Fibroblast of lung (primary cell): Measurements from ENCODE around the gene SCP2. TPM values are rescaled to one million over a fixed set of nuclear protein-coding genes. Genes with fewer than 3 reads are reported as not detected.

Experiments used
- DNase-seq, 2 donors: peaks; one replicate each; pipeline versions ENCODE4 v3.0.0 to v3.0.0-alpha.2; 2010; ENCODE audit warnings: low read depth in 2 of 2
- H2AFZ ChIP-seq: 2 replicates; pipeline ENCODE4 v1.5.1; 2012; ENCODE audit warnings: low read length, control low read depth, inconsistent platforms
- H3K27ac ChIP-seq: 2 replicates; pipeline ENCODE4 v1.5.1; 2011; ENCODE audit warnings: low read length, control low read depth; ENCODE audit not compliant: insufficient read depth
- H3K27me3 ChIP-seq: 2 replicates; pipeline ENCODE4 v1.5.1; 2011; ENCODE audit warnings: mild to moderate bottlenecking, low read length; ENCODE audit not compliant: control insufficient read depth, insufficient read depth
- H3K36me3 ChIP-seq: 2 replicates; pipeline ENCODE4 v1.5.1; 2011; ENCODE audit warnings: low read length; ENCODE audit not compliant: control insufficient read depth, insufficient read depth
- H3K4me1 ChIP-seq: 2 replicates; pipeline ENCODE4 v1.5.1; 2011; ENCODE audit warnings: low read length; ENCODE audit not compliant: control insufficient read depth, insufficient read depth; ENCODE audit errors: extremely low read depth
- H3K4me2 ChIP-seq: 2 replicates; pipeline ENCODE4 v1.5.1; 2011; ENCODE audit warnings: low read length, control low read depth; ENCODE audit not compliant: insufficient read depth; ENCODE audit errors: extremely low read depth
- H3K4me3 ChIP-seq, 4 experiments: fragments of 200-600 bp in 1 of 4; sonication (generic) in 1 of 4; replicated peaks in 1 of 4; 2 replicates each; pipeline ENCODE4 v1.5.1; 2011 to 2016; ENCODE audit warnings: low read length in 4 of 4, low read depth in 3 of 4, mild to moderate bottlenecking in 3 of 4, control low read depth in 2 of 4, inconsistent platforms in 1 of 4, mixed read lengths in 1 of 4; ENCODE audit not compliant: insufficient read depth in 1 of 4; ENCODE audit errors: control extremely low read depth in 1 of 4
- H3K79me2 ChIP-seq: 2 replicates; pipeline ENCODE4 v1.5.1; 2012; ENCODE audit warnings: mild to moderate bottlenecking, low read length, inconsistent platforms; ENCODE audit not compliant: control insufficient read depth, insufficient read depth
- H3K9ac ChIP-seq: 2 replicates; pipeline ENCODE4 v1.5.1; 2011; ENCODE audit warnings: mild to moderate bottlenecking, low read length, control low read depth; ENCODE audit not compliant: insufficient read depth
- H3K9me3 ChIP-seq: 2 replicates; pipeline ENCODE4 v1.5.1; 2012; ENCODE audit warnings: low read depth, low read length; ENCODE audit not compliant: control insufficient read depth, insufficient read depth
- H4K20me1 ChIP-seq: 2 replicates; pipeline ENCODE4 v1.5.1; 2011; ENCODE audit warnings: low read length; ENCODE audit not compliant: control insufficient read depth, insufficient read depth; ENCODE audit errors: extremely low read depth
- EZH2 ChIP-seq: IDR thresholded peaks from 2 replicates; pipeline ENCODE4 v1.5.1; 2012; ENCODE audit warnings: low read length, control low read depth, mild to moderate bottlenecking; ENCODE audit errors: missing control alignments
- polyA plus RNA-seq, 2 donors: library from polyadenylated mRNA; depleted of rRNA in 1 of 2; stranded (reverse) in 1 of 2; unstranded in 1 of 2; fragments of >200 nt; gene quantifications; 2 replicates each; pipeline ENCODE4 v1.2.1, GENCODE V29; 2011 to 2012; ENCODE audit warnings: missing spikeins in 1 of 2
- total RNA-seq: library from RNA; depleted of rRNA; stranded (reverse); fragments of >200 nt; gene quantifications from 2 replicates; pipeline ENCODE4 v1.2.1, GENCODE V29; 2014
- TF ChIP-seq, protein P1 (sequence below), 2 donors: IDR thresholded peaks in 1 of 2; conservative IDR thresholded peaks in 1 of 2; 1 replicate in 1 of 2; 2 replicates in 1 of 2; pipeline ENCODE4 v1.5.1; 2011 to 2012; ENCODE audit warnings: low read length in 2 of 2, control low read depth in 1 of 2, inconsistent platforms in 1 of 2, low read depth in 1 of 2, mild to moderate bottlenecking in 1 of 2

SCP2 gene
- total and polyA plus RNA-seq, 2 donors (not counting 1 experiment from before 2014, with no cell fraction given), result 222 to 305 TPM

DNA sequence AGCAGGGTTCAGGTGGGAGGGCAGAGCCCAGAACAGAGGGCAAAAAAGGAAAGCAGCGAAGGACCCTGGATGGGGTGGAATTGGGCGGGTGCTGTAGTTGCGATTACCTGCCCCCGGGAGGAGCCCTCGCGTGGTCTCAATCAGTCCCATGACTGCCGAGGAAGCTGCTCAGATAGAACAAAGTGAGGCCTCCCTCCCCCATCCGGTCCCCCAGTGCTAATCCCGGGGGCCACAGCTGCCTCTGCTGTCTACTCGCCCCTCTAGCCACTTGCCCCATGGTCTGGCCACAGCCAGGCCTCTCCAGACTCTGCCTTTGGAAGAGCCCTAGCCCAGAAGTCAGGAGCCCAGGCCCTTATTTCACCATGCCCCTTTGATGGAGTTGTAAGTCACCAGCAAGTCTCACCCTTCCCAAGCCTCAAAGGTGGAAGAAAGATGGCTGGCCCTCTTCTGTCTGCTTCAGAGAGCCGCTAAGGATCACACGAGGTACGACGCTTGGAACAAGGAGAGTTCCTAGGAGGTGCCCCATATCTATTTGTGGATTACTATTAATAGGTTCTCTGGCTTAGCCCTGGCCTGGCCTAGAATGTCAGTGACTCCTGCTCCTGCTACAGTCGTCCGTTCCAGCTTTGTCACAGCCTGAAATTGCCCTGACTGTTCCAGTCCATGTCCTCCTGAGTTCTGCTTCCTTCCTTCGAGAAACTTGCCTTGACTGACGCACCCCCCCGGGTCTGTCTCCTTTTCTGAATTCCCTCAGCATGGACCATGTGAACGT lies 22.0 kb upstream of the SCP2 start:
- Histone ChIP-seq H3K9ac (no peak overlapping the region), H4K20me1 (no peaks in the 10 kb centered on the region), H3K9me3 (no peaks in the 10 kb centered on the region), H3K4me1 (no peaks in the 10 kb centered on the region), H3K4me3 (no peak overlapping the region), H2AFZ (no peak overlapping the region), H3K79me2 (no peaks in the 10 kb centered on the region), H3K27me3 (no peaks in the 10 kb centered on the region), H3K36me3 (no peaks in the 10 kb centered on the region), H3K4me2 (no peak overlapping the region), H3K27ac (no peak overlapping the region)
- peak; percentile 15 to 24 for DNase-seq
- TF ChIP-seq EZH2, result no peak
- TF ChIP-seq, protein P1, sequence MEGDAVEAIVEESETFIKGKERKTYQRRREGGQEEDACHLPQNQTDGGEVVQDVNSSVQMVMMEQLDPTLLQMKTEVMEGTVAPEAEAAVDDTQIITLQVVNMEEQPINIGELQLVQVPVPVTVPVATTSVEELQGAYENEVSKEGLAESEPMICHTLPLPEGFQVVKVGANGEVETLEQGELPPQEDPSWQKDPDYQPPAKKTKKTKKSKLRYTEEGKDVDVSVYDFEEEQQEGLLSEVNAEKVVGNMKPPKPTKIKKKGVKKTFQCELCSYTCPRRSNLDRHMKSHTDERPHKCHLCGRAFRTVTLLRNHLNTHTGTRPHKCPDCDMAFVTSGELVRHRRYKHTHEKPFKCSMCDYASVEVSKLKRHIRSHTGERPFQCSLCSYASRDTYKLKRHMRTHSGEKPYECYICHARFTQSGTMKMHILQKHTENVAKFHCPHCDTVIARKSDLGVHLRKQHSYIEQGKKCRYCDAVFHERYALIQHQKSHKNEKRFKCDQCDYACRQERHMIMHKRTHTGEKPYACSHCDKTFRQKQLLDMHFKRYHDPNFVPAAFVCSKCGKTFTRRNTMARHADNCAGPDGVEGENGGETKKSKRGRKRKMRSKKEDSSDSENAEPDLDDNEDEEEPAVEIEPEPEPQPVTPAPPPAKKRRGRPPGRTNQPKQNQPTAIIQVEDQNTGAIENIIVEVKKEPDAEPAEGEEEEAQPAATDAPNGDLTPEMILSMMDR (conservative IDR thresholded peaks at IDR 0.05 in 1 of 2, IDR thresholded peaks at IDR 0.05 in 1 of 2; ENCODE audit: low read depth in 1 of 2, low read length in 2 of 2), result peak; percentile 23 to 42

DNA sequence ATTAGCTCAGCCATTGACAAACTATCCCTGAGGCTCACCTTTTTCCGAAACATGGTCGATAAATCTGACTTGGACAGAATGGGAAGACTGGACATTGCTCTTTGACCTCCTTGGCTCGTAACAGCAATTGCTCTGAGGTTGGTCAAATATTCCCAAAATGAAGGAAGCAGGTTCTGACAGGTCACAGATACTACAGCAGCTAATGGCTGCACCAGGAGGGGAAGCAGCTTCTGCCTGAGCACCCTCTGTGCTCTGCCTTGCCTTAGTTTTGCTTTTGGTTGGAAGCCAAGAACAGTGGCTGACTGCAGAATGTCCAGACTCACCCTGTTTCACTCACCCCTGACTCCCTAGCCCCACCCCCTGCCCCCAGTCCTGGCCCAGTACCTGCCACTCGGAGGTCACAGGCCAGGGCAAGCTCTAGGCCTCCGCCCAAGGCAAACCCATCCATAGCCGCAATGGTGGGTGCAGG lies 20.9 kb upstream of the SCP2 start:
- Histone ChIP-seq H3K27ac (no peak overlapping the region), H3K27me3 (no peaks in the 10 kb centered on the region), H3K4me1 (no peaks in the 10 kb centered on the region), H3K36me3 (no peaks in the 10 kb centered on the region), H4K20me1 (no peaks in the 10 kb centered on the region), H3K4me3 (no peak overlapping the region), H3K79me2 (no peaks in the 10 kb centered on the region), H3K9me3 (no peaks in the 10 kb centered on the region), H2AFZ (no peak overlapping the region), H3K4me2 (no peak overlapping the region), H3K9ac (no peak overlapping the region)
- TF ChIP-seq, protein P1 (conservative IDR thresholded peaks at IDR 0.05 in 1 of 2, IDR thresholded peaks at IDR 0.05 in 1 of 2; ENCODE audit: low read depth in 1 of 2, low read length in 2 of 2), result no peak
- no peak for TF ChIP-seq EZH2
- DNase-seq, result no peak

DNA sequence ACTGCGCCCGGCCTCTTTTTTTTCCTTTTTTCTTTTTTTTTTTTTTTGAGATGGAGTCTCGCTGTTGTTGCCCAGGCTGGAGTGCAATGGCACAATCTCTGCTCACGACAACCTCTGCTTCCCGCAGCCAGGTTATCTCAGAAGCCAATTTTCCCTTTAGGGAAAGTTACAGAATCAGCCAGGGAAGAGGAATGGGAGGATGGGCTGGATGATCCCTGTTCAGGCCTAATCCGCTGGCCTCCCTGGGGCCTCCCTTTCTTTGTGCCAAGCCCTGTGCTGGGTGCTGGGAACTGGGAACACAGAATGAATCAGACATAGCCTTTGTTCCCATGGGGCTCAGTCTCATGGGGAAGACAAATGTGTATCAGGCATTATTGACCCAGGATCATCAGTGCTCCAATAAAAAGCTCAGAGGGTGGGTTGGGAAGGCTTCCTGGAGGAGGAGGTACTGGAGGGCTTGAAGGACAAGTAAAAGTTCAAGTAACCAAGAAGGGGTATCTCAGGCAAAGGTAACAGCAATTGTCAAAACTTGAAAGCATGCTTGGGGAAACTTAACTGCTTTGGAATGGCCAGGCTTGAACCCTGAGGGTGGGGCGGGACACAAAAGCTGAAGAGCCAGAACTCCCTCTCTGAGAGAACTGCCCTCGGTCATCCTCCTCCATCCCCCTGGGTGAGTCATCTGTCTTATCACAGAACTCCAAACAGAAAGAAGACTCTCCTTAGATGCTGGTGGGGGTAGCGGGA lies 19.8 kb upstream of the SCP2 start:
- TF ChIP-seq, protein P1 (conservative IDR thresholded peaks at IDR 0.05 in 1 of 2, IDR thresholded peaks at IDR 0.05 in 1 of 2; ENCODE audit: low read depth in 1 of 2, low read length in 2 of 2), result no peak
- TF ChIP-seq EZH2, result no peak
- no peak overlapping the region for H2AFZ ChIP-seq
- DNase-seq, result no peak

More for the DNA sequence above, 19.8 kb upstream of the SCP2 start:
- no peak overlapping the region for H3K4me2 ChIP-seq
- no peaks in the 10 kb centered on the region for H3K9me3 ChIP-seq
- no peaks in the 10 kb centered on the region for H4K20me1 ChIP-seq
- H3K79me2 ChIP-seq, result no peaks in the 10 kb centered on the region
- H3K9ac ChIP-seq, result no peak overlapping the region
- H3K36me3 ChIP-seq, result no peaks in the 10 kb centered on the region
- H3K4me3 ChIP-seq, result no peak overlapping the region
- H3K27me3 ChIP-seq, result no peaks in the 10 kb centered on the region
- H3K27ac ChIP-seq, result no peak overlapping the region
- no peaks in the 10 kb centered on the region for H3K4me1 ChIP-seq
